Renal pelvis (tissue), 4 donors: Measurements from ENCODE around the gene FGGY. TPM values are rescaled to one million over a fixed set of nuclear protein-coding genes. Genes with fewer than 3 reads are reported as not detected.
A peak's percentile ranks its signal among the peaks of the same experiment; 100 is the strongest.
"Not testable (repeated sequence)": the region's sequence is repeated elsewhere in the genome, so short reads cannot be mapped to it uniquely, and the experiment has no call there.

Experiments
- DNase-seq: peaks from one replicate; pipeline ENCODE4 v3.0.0-alpha.2; 2013
- polyA plus RNA-seq, 3 donors: library from polyadenylated mRNA; unstranded; fragments of 120-200 nt; gene quantifications; one replicate each; pipeline ENCODE4 v1.2.1, GENCODE V29; 2013; ENCODE audit not compliant: insufficient read length in 3 of 3

The FGGY gene
- polyA plus RNA-seq, 3 donors = 21.3 to 24.9 (median 23.3) TPM

DNA sequence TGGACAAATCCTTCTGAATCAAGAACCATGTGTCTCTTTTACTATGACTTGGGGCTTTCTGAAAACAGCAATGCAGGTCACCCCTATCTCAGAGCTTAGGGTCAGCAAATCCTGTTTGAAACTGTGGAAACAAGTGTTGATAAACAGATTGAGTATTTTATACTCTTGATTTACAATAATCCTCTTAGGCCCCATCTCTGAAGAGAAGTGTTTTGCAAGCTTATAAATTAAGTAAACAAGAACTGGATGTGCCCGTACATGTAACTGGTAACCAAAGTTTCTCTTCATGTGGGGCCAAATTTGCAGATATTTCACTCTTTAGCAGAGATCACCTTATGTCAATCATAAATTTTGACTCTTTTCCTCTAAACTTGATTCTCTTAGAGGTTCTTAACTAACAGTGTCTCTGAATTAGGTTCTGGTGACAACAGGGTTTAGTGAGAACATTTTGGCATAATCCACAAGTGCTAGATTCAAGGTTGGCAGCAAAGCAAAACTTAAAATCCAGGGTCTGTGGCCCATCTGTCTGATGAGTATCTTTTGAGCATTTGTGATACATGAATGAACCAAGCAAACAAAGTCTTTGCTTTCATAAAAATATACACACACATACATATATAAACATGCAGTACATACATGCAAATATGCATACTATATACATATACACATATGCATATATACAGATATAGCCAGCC, 334.8 kb downstream of the FGGY start:
- DNase-seq = no peak

DNA sequence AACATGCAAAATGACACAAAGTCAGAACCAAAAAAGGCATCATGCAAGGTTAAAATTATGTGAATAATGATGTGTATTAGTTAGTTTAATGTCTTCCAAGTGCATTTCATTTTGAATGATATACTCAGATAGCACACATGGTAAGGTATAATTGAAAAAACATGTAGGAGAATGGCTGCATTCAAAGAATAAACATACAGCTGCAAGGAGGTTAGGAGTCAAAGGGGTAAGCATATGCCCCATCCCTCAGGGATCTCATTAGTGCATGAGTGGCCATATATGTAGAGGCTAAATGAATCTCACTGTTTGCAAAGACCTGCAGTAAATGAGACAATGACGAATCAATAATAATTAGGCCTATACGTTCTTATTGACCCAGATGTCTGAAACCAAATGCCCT, 338.2 kb downstream of the FGGY start:
- no peak for DNase-seq

DNA sequence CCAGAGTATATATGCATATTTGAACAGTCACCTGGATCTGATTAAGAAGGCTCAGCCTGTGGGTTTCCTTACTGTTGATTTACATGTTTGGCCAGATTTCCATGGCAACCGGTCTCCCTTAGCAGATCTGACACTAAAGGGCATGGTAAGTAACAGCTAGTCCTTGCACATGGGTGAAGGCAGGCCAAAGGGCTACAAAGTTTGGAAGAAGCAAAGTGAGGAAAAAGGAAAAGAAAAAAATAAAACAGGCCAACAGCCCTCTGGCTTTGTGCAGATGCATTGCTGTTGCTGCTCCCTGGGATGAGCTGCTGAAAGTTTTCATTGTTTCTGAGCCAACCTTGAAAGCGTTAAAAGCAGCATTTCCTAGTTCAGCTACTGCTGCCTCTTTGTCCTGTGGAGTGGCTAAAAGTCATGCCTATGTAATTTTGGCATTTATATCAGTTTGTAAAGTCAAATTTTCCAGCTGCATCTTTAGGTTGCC, 341.4 kb downstream of the FGGY start:
- DNase-seq = peak; percentile 86

DNA sequence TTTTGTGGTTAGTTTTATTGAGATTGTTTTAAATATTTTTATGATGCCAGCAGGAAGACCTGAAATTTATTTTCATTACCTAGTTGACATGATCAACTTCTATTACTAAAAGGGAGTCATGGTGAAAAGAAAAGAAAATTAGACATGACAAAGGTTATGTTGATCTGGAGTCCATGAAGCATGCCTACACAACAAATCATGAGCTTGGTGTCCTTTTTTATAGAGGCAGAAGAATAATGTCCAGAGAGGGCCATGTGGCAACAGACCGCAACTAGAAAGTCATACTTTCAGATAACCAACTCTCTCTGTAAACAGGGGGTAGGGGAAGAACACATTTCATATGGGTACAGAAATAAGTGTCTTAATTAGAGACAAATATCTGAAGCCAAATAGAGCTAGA, 342.4 kb downstream of the FGGY start:
- DNase-seq = peak; percentile 48

DNA sequence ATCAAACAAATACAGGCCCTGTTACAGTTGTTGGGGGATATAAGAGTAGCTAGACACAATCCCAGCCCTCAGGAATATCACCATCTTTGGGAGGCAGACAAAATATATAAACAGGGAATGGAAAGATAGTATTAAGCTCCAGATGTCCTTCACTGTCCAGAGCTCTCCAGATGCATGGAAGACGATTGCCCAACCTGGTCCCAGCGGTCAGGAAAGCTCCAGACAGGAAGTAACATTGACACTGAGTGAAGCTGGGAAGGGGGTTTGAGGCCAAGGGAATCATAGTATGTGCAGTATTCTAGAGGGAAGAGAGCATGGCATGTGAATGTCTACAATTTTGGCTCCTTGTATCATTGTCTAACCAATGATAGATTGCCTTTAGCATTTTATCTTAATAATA, 344.0 kb downstream of the FGGY start:
- DNase-seq = no peak

DNA sequence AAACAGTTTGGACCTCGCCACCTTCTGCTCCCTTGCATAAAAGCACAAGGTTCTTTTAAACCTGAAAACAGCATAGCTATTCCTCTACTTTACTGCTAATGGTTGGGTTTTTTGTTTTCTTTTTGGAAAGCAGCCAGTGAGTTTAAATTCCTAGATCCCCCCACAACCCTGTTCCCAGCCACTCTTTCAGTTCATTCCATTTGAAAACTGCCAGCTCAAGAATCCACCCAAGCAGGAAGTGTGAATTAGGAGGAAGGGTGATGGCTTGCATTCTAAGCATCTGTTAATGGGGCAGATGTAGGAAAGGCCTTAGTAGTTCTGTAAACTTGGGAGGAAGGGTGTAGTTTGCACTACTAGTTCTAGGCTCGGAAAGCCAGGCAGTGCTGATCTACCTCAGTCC, 344.9 kb downstream of the FGGY start:
- DNase-seq = no peak

DNA sequence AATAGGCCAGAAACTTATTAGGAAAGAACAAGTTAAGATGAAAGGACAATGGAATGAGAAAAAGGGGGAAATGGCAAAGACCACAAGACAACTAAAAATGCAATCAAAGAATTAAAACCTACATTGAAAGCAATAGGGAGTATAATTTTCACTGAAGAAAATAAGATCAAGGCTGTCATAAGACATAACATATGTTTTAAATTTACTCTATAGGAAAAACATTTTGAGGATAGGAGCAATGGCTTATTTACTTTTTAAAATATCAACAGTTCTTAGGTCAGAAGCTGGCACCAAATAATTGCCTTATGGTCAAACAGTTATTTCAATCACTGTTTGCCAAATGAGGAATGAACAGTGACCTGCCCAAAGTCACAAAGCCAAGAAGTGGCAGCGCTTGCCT, 346.6 kb downstream of the FGGY start:
- no peak for DNase-seq

DNA sequence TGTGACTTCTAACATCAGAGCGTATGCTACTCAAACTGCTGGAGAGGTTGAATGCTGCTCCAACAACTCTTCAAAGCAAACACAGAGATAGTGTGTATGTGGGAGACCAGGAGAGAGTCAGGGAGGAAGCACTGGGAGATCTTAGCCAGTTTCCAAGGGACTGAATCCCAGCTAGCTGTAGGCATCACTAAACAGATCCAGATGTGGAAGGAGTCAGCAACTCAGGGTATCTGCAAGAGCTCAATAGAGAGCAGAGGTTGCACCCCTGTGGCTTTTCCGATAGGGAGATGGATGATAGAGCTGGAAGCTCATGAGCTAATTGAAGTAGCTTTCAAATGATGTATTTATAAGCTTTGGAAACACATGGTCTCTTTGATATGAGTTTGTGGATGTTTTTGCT, 349.0 kb downstream of the FGGY start:
- no peak for DNase-seq

DNA sequence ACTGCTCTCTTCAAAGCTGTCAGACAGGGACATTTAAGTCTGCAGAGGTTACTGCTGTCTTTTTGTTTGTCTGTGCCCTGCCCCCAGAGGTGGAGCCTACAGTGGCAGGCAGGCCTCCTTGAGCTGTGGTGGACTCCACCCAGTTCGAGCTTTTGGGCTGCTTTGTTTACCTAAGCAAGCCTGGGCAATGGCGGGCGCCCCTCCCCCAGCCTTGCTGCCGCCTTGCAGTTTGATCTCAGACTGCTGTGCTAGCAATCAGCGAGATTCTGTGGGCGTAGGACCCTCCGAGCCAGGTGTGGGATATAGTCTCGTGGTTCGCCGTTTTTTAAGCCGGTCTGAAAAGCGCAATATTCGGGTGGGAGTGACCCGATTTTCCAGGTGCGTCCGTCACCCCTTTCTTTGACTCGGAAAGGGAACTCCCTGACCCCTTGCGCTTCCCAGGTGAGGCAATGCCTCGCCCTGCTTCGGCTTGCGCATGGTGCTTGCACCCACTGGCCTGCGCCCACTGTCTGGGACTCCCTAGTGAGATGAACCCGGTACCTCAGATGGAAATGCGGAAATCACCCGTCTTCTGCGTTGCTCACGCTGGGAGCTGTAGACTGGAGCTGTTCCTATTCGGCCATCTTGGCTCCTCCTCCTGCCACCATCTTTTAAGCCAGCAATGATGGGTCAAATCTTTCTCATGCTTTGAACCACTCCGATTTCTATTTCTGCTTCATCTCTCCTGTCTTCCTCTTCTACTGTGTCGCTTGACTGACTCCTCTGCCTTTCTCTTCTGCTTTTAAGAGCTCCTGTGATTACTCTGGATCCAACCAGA, 356.5 kb downstream of the FGGY start:
- DNase-seq = not testable (repeated sequence)

DNA sequence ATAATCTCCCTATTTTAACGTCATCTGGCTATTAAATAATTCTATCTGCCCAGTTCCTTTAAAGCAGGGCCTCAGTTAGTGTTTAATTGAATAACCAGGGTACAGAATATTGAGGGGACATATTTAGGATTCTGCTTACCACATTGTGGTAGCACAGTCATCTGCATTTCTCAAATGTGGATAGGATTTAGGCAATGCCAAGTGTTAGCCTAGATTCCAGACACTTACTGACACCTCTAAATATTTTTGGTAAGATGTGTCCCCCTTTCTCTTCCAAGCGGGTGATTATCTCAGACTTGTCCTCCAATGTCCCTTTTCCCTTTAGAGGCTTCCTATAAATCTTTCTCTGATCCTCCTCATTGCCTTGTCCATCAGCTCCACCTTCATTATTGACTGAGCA, 357.1 kb downstream of the FGGY start:
- no peak for DNase-seq

DNA sequence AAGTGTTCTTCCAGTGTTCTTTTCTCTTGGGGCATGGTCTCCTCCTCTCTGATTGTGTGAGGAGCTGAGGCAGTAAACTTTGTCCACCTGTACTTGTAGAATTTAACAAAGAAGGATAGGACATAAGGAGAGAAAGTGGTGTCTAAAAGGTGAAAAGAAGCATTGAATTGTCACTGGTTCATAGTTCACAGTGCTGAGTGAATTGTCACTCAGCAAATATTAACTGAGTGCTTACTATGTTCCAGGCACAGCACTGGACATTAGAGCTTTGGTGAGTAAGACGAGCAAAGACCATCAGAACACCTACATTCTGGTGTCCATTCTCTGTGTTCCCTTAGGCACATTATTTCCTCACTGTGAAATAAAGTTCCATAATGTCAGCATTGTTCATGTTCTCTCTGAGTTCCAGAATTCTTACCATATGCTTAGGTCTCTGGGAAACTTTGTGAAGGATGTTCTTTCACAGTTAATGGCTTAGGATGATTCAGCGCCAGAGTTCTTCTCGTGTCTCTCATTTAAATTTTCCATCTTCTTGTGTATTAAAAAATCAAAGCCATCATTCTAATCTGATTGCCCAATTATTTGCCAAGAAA, 361.1 kb downstream of the FGGY start:
- no peak for DNase-seq

DNA sequence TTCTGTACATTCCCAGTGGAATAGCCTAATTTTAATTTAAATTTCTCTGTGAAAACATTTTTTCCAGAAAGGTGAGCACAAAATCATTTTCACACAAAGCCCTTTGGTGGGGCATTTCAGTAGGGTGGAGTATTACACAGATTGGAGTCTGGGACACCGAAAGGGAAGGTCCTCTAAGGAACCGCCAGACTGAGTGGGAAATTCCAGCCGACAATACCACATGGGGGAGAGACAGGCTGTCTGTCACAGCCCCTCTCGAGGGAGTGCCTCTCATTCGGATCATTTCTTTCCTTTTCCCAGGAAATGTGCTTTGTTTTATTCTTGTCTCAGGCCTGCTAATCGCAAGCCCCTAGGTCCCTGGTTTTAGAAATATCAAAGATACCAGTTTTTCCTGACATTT, 367.3 kb downstream of the FGGY start:
- DNase-seq = no peak

DNA sequence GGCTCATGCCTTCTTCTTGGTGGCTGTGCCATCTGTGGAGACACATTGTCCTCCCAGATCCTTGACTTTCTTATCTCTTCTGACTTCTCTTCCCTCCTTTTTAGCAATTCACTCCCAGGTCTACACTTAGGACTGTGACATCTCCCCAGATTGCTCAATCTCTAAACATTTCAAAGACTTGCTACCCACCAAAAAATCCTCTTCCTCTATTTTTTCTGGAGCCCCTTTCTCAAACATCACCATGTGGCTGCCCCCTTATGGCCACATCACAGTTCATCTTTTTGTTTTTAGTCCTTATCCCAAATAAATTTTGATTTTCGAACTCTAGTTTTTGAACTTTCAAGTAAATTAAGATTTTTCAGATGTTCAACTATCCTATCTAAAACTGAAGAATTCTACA, 369.2 kb downstream of the FGGY start:
- DNase-seq = no peak

DNA sequence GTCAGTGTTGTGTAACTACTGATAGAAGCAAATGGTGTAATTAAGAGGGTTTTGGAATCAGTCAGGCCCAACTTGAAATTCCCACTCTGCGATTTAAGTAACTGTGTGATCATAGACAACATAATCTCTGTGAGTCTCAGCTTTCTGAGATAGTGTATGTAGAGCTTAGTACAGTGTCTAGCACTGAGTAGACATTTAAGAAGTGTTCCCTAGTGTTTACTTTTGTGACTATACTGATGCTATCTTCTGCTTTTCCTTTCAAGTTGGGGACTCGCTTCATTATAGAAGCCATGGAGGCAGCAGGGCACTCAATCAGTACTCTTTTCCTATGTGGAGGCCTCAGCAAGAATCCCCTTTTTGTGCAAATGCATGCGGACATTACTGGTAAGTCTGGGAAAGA, 370.1 kb downstream of the FGGY start:
- no peak for DNase-seq

DNA sequence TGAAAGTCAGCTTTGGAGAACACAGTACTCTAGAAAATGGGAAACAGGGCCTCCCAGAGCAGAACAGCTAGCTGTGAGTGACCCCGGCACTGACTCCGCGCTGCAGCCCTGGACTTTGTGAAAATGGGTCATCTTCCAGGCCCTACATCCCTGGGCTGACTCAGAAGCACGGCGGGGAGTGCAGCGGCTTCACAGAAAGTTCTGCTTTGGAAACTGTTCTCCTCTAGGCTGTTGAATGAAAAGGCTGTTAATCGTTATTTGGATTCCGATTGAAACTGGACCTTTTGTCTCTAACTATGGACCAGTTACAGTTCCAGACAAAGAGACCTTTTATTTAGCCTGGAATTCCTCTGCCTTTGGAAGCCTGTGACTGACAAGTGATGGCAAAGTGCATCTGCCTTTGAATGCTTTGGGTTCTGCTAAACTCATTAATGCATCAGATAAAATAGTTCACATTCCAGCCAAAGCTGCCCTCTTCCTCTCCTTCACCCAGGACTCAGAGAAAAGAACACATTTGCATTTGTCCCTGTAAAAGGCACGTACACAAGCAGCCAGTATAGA, 372.9 kb downstream of the FGGY start:
- DNase-seq = no peak

DNA sequence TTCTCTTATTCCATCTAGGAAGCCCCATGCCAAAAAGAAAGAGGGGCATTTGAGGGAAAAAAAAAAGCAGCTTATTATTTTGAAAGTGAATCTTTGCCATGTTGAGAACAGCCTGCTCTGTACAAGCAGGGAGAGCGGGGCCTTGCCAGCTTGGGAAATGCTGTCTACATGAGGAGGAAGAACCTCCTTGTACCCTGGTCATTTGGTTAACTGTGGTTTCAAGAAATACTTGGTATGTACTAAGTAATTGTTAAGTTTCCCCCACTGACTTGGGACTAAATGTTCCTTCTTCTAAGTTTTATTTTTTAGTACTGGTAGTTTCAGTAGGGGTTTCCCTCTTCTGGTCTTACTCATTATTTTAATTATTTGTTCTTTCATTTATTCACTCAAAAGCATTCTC, 373.8 kb downstream of the FGGY start:
- no peak for DNase-seq

DNA sequence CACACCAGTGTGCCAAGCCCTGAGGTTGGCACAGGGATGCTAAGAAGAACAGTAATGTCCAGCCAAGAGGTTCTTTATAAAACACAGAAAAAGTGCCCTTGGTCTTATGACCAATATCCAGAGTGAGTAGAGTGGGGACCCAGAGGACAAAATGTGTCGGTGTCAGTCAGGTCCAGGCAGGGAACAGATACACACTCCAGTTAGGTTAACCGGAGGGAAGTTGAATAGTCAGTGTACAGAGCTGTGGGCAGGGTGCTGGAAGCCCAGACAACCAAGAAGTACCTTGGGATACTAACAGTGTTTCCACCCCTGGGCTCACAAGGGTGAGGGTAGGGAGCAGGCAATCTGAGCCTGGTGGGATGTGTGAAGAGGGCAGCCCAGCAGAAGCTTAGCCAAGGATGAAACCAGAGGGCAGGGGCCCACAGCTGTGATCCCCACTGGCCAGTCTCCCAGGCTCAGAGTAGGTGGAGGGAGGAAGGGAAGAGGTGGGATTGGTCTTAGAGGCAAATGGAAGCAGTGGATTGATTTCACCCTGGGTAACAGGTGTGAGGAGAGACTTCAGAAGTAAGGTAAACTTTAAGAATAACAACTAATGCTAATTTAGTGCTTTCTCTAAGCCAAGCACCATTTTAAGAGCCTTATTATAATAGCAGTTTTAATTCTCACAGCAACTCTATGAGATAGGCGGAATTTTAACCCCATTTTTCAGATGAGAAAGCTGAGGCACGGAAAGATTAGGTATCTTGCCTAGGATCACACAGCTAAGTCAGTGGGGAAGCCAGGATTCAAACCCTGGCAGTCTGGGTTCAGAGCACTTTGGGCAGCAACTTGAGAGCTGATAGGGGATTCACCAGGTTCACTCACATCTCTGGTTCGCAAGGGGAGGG, 374.4 kb downstream of the FGGY start:
- DNase-seq = no peak

DNA sequence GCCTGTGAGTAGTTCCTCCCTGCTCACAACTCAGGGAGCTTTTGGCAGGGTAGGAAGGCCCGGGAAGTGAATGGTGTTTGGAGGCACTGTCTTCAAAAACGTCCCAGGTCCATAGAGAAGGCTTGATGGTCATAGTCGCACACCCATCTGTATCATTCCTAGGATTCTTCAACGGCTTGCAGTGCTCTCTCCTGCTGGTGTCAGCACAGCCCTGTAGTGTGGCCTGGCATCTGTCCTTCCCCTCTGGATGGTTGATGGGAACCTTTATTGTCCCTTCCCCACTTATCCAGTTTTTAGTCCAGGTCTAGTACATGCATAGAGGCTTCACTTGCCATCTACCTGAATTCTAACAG, 375.0 kb downstream of the FGGY start:
- no peak for DNase-seq

DNA sequence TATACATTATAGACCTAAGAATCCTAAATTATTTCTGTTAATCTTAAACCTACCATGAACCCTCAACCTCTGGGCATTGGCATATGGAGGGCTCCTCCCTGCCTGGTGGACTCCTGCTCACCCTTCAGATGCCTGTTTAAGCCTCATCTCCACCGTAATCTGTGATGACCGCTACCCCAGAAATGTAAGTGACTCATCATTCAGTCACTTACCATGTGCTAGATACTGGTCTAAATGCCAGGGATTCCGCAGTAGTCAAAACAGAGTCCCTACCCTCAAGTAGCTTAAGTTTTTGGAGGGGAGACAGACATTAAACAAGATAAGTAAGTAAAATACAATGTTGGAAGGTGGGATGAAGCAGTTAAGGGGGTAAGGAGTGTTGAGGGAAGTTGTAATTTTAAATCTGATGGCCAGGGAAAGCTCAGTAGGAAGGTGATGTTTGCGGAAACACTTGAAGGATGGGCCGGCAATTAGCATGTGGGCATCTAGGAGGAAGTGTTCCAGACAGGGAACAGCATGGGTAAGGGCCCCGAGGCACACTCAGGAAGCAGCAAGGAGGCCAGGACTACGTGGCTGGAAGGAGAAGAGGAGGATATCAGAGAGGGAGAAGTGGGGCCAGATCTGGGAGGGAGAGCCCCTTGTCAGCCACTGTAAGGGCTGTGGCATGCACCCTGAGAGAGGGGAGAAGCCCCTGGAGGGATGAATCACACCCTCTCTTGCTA, 376.1 kb downstream of the FGGY start:
- no peak for DNase-seq

DNA sequence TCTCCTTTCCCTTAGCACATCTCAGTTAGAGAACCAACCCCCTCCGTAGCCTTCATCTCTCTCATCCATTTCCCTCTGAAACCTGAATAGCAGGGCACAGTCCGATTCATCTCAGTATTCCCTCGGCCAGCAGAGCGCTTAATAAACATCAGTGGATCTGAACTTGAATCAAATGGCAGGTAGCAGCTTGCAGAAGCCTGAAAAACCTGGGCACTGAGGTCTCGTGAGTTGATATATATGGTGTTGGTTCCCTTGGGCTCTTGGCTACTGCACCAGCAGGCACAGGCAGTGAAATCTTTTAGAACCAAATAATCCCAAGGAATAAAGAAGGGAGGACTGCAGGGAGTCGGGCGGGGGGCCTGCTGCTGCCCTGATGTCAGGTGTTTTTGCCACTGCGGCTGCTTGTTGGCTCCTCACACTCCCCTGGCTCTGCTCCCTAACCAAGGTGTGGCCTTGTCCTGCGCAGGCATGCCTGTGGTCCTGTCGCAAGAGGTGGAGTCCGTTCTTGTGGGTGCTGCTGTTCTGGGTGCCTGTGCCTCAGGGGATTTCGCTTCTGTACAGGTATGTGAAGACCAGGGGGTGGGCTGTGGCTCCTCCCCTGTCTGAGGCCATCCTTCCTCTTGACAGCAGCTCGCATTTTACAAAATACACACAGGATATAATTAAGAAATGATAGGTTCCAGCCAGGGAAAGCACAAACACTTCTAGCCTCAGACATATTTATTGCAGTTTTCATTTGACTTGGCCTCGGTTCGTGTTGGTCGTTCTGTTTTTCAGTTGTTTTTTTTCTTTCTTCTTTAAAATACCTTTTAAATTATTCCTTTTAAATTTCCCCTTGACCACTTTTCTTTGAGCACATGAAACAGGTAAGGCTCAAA, 376.9 kb downstream of the FGGY start:
- no peak for DNase-seq
